Endothelial cell of umbilical vein (primary cell): ENCODE data around the gene DPP6. TPM values are rescaled to one million over a fixed set of nuclear protein-coding genes. Genes with fewer than 3 reads are reported as not detected.

Experiments used
- BruUV-seq: library from RNA; stranded (reverse); fragments of 400-500 nt; replicated peaks from 2 replicates; lab custom pipeline; 2021; lab: Mats Ljungman, UMichigan
- CTCF ChIA-PET: fragments of 300-600, 350-600 bp; sonication (Branson Sonifier 250); formaldehyde crosslinking; loops from one replicate; lab custom pipeline; 2021; ENCODE audit warnings: antibody characterized with exemption, inconsistent platforms; lab: Charles Lee
- POLR2A ChIA-PET: fragments of 300-600, 350-600 bp; sonication (Branson Sonifier 250); formaldehyde crosslinking; loops from one replicate; lab custom pipeline; 2021; ENCODE audit warnings: antibody characterized with exemption, inconsistent platforms; lab: Charles Lee
- DNase-seq: peaks from one replicate; pipeline ENCODE4 v3.0.0-alpha.2; 2011; ENCODE audit warnings: low read depth, low spot score
- FAIRE-seq: peaks from 2 replicates; lab custom pipeline; 2011; peaks lifted over from hg19 to GRCh38; lab: Jason Lieb, UNC
- H2AFZ ChIP-seq: 2 replicates; pipeline ENCODE4 v1.6.0; 2012; ENCODE audit warnings: low read depth, low read length, control low read depth, inconsistent platforms
- H3K27ac ChIP-seq: 2 replicates; pipeline ENCODE4 v1.5.1; 2011; ENCODE audit warnings: low read depth, mild to moderate bottlenecking, control low read depth, low read length, moderate library complexity; ENCODE audit not compliant: insufficient read depth
- H3K27me3 ChIP-seq, 2 experiments: 2 replicates each; pipeline versions ENCODE4 v1.6.0 to v1.6.1; 2011; ENCODE audit warnings: low read length in 2 of 2, mixed read lengths in 1 of 2; ENCODE audit not compliant: control insufficient read depth in 2 of 2, insufficient read depth in 2 of 2
- H3K36me3 ChIP-seq, 2 experiments: 2 replicates in 1 of 2; 3 replicates in 1 of 2; pipeline ENCODE4 v1.5.1; 2011; ENCODE audit warnings: low read length in 2 of 2, mild to moderate bottlenecking in 1 of 2, moderate library complexity in 1 of 2; ENCODE audit not compliant: control insufficient read depth in 2 of 2, insufficient read depth in 2 of 2; ENCODE audit errors: extremely low read depth in 1 of 2
- H3K4me1 ChIP-seq: 3 replicates; pipeline ENCODE4 v1.5.1; 2011; ENCODE audit warnings: mild to moderate bottlenecking, low read length; ENCODE audit not compliant: control insufficient read depth, insufficient read depth; ENCODE audit errors: extremely low read depth
- H3K4me2 ChIP-seq: 2 replicates; pipeline ENCODE4 v1.6.1; 2011; ENCODE audit warnings: low read length, control low read depth, mixed read lengths; ENCODE audit not compliant: insufficient read depth
- H3K4me3 ChIP-seq, 3 experiments: fragments of 200-600 bp in 1 of 3; sonication (generic), shearing (Covaris generic) in 1 of 3; replicated peaks in 1 of 3; 2 replicates each; pipeline ENCODE4 v1.5.1; 2011 to 2016; ENCODE audit warnings: control low read depth in 3 of 3, low read length in 3 of 3, mild to moderate bottlenecking in 2 of 3, inconsistent platforms in 1 of 3, low read depth in 1 of 3, moderate library complexity in 1 of 3; ENCODE audit not compliant: insufficient read depth in 1 of 3
- H3K79me2 ChIP-seq: 2 replicates; pipeline ENCODE4 v1.6.0; 2012; ENCODE audit warnings: low read length, inconsistent platforms; ENCODE audit not compliant: control insufficient read depth, insufficient read depth
- H3K9ac ChIP-seq: replicated peaks from 2 replicates; pipeline ENCODE3; 2011; ENCODE audit warnings: low read length, control low read depth; ENCODE audit not compliant: insufficient read depth; ENCODE audit errors: extremely low read depth
- H3K9me1 ChIP-seq: replicated peaks from 3 replicates; pipeline ENCODE4 v1.6.0; 2011; ENCODE audit warnings: mild to moderate bottlenecking, low read length; ENCODE audit not compliant: control insufficient read depth, insufficient read depth; ENCODE audit errors: extremely low read depth
- H3K9me3 ChIP-seq: replicated peaks from 2 replicates; pipeline ENCODE4 v1.5.1; 2012; ENCODE audit warnings: low read length, inconsistent platforms; ENCODE audit not compliant: control insufficient read depth, insufficient read depth
- H4K20me1 ChIP-seq: replicated peaks from 2 replicates; pipeline ENCODE3; 2011; ENCODE audit warnings: mild to moderate bottlenecking, low read length; ENCODE audit not compliant: control insufficient read depth, insufficient read depth; ENCODE audit errors: extremely low read depth
- CTCF ChIP-seq, 2 donors: IDR thresholded peaks; 1 replicate in 1 of 2; 2 replicates in 1 of 2; pipeline ENCODE4 v1.5.1; 2011; ENCODE audit warnings: low read length in 2 of 2, mild to moderate bottlenecking in 2 of 2, moderate library complexity in 2 of 2, control low read depth in 1 of 2, inconsistent platforms in 1 of 2, low read depth in 1 of 2; ENCODE audit not compliant: insufficient read depth in 1 of 2; ENCODE audit errors: extremely low read depth in 1 of 2
- EZH2 ChIP-seq: IDR thresholded peaks from 2 replicates; pipeline ENCODE4 v1.6.1; 2012; ENCODE audit warnings: borderline replicate concordance, low read depth, mild to moderate bottlenecking, moderate library complexity, low read length, inconsistent platforms; ENCODE audit not compliant: severe bottlenecking
- FOS ChIP-seq: IDR thresholded peaks from 2 replicates; pipeline ENCODE4 v1.6.1; 2011; ENCODE audit warnings: mild to moderate bottlenecking, low read length, moderate library complexity, borderline replicate concordance; ENCODE audit not compliant: insufficient read depth
- GATA2 ChIP-seq: IDR thresholded peaks from 2 replicates; pipeline ENCODE4 v1.7.0; 2011; ENCODE audit warnings: low read depth, mild to moderate bottlenecking, moderate library complexity, mixed read lengths, low read length; ENCODE audit not compliant: insufficient read length, insufficient read depth
- JUN ChIP-seq: IDR thresholded peaks from 2 replicates; pipeline ENCODE4 v1.6.1; 2011; ENCODE audit warnings: borderline replicate concordance, low read depth; ENCODE audit not compliant: insufficient read length, insufficient read depth
- MAX ChIP-seq: IDR thresholded peaks from 2 replicates; pipeline ENCODE4 v1.6.1; 2011; ENCODE audit not compliant: insufficient read depth, insufficient read length
- MYC ChIP-seq: IDR thresholded peaks from one replicate; pipeline ENCODE4 v1.6.1; 2011; ENCODE audit warnings: mild to moderate bottlenecking, low read depth, low read length
- POLR2A ChIP-seq: IDR thresholded peaks from 2 replicates; pipeline ENCODE4 v1.6.1; 2012; ENCODE audit warnings: low read depth, mild to moderate bottlenecking, control low read depth, low read length
- POLR2AphosphoS5 ChIP-seq: IDR thresholded peaks from 2 replicates; pipeline ENCODE4 v1.6.1; 2012; ENCODE audit warnings: low read depth, mild to moderate bottlenecking, control low read depth, low read length, moderate library complexity; ENCODE audit not compliant: insufficient read depth
- dilution Hi-C: fragments of 300-500 bp; cut with MboI; formaldehyde crosslinking; loops from one replicate; pipeline ENCODE4 v1.15.0; 2019; ENCODE audit warnings: low sequenced_read_pairs; ENCODE audit not compliant: extremely low pct_ligation_motif_present
- intact Hi-C: fragments of 100-400 bp; cut with micrococcal nuclease; formaldehyde crosslinking; loops from one replicate; pipeline ENCODE4 v1.10.0; 2022
- polyA plus RNA-seq, 4 experiments: library from polyadenylated mRNA; depleted of rRNA in 3 of 4; stranded (reverse) in 3 of 4; unstranded in 1 of 4; fragments of >200 nt; gene quantifications; 2 replicates each; pipeline versions ENCODE4 v1.2.1 to v1.2.3, GENCODE V29; 2011 to 2012; ENCODE audit warnings: missing spikeins in 1 of 4
- total RNA-seq: library from RNA; stranded (reverse); gene quantifications from 2 replicates; pipeline ENCODE4 v1.2.3, GENCODE V29; 2021

The DPP6 gene
- total and polyA plus RNA-seq, 2 donors (not counting 3 experiments of a cell fraction or from before 2014, with no cell fraction given), result not detected

GRCh38 chr7:154653281-154653680 lies 601.1 kb downstream of the DPP6 start:
- Histone ChIP-seq H3K9me1 (no peaks in the 10 kb centered on the region), H4K20me1 (no peaks in the 10 kb centered on the region), H3K4me3 (no peak overlapping the region), H3K36me3 (no peaks in the 10 kb centered on the region), H3K27ac (no peak overlapping the region), H2AFZ (no peak overlapping the region), H3K4me2 (no peak overlapping the region), H3K27me3 (no peaks in the 10 kb centered on the region), H3K9me3 (peaks cover 6% of the 10 kb centered on the region), H3K79me2 (no peaks in the 10 kb centered on the region), H3K9ac (no peak overlapping the region), H3K4me1 (no peaks in the 10 kb centered on the region)
- TF ChIP-seq JUN, result no peak
- no peak for TF ChIP-seq MAX
- no peak for TF ChIP-seq MYC
- no peak for TF ChIP-seq FOS
- no peak for TF ChIP-seq POLR2AphosphoS5
- no peak for TF ChIP-seq CTCF (IDR thresholded peaks at IDR 0.05; ENCODE audit: extremely low read depth in 1 of 2, insufficient read depth in 1 of 2, low read depth in 1 of 2, low read length in 2 of 2)
- TF ChIP-seq EZH2, result no peak
- TF ChIP-seq POLR2A, result no peak
- TF ChIP-seq GATA2, result no peak
- no peak for DNase-seq
- no peak for FAIRE-seq
- dilution Hi-C loops, result no loop called here
- POLR2A ChIA-PET, result no interaction called here
- BruUV-seq, result no TSS peak
- intact Hi-C loops, result no loop called here
- CTCF ChIA-PET, result no interaction called here
